NCI-H128 (cell line): ENCODE results near the gene GRWD1.

ENCODE experiments used
- DNase-seq: peaks from one replicate; lab custom pipeline; 2025; ENCODE audit not compliant: unreplicated experiment; lab: John Stamatoyannopoulos, UW

GRWD1 gene

GRCh38 chr19:48496959-48497727 lies 51.4 kb downstream of the GRWD1 start:
- no peak for DNase-seq

- DNase-seq, result no peak
These were observed 52.2 kb downstream of the GRWD1 start for GRCh38 chr19:48497728-48498594.

- DNase-seq, result no peak
These were observed 53.0 kb downstream of the GRWD1 start for GRCh38 chr19:48498595-48499311.

GRCh38 chr19:48499316-48500090 lies 53.7 kb downstream of the GRWD1 start:
- no peak for DNase-seq

- no peak for DNase-seq
These were observed 55.2 kb downstream of the GRWD1 start for GRCh38 chr19:48500830-48501493.

GRCh38 chr19:48501494-48502349 lies 55.9 kb downstream of the GRWD1 start:
- DNase-seq, result peak; percentile 53

GRCh38 chr19:48502350-48503018 lies 56.7 kb downstream of the GRWD1 start:
- no peak for DNase-seq

- DNase-seq, result no peak
These were observed 60.5 kb downstream of the GRWD1 start for GRCh38 chr19:48506138-48506733.
